ENCODE data around the gene MAML2. TPM values are rescaled to one million over a fixed set of nuclear protein-coding genes. Genes with fewer than 3 reads are reported as not detected.

The MAML2 gene
- total RNA-seq, 1 donor from 2014 or later = 31.5 TPM

DNA sequence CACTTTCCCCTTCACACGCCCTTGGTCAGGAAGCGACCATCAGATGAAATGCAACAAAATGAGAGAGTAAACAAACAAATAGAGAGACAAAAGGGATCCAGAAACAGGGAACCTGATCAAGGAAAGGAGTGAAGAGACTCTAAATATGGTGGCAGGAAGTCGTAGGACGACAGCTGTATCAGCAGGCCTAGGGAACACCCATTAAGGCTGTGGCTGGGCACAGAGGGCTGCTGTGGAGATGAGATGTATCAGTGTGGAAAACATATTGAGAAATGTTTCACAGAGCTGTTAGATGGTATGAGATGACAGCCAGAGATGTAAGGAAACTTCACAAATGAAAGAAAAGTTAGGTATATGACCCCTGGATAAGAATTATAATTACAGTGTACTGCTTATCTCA lies 263.3 kb downstream of the MAML2 start:
- Histone ChIP-seq H3K36me3 (no peaks in the 10 kb centered on the region), H3K4me3 (no peak overlapping the region), H3K27me3 (ENCODE audit: low read depth) (no peaks in the 10 kb centered on the region), H3K4me1 (peaks cover 20% of the 10 kb centered on the region), H3K9me3 (no peaks in the 10 kb centered on the region), H3K27ac (no peak overlapping the region)
- TF ChIP-seq, protein P1, sequence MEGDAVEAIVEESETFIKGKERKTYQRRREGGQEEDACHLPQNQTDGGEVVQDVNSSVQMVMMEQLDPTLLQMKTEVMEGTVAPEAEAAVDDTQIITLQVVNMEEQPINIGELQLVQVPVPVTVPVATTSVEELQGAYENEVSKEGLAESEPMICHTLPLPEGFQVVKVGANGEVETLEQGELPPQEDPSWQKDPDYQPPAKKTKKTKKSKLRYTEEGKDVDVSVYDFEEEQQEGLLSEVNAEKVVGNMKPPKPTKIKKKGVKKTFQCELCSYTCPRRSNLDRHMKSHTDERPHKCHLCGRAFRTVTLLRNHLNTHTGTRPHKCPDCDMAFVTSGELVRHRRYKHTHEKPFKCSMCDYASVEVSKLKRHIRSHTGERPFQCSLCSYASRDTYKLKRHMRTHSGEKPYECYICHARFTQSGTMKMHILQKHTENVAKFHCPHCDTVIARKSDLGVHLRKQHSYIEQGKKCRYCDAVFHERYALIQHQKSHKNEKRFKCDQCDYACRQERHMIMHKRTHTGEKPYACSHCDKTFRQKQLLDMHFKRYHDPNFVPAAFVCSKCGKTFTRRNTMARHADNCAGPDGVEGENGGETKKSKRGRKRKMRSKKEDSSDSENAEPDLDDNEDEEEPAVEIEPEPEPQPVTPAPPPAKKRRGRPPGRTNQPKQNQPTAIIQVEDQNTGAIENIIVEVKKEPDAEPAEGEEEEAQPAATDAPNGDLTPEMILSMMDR (IDR thresholded peaks at IDR 0.05) = no peak
- DNase-seq (no peak), ATAC-seq (no peak)
- intact Hi-C loops (cut with DNase I) = no loop called here

DNA sequence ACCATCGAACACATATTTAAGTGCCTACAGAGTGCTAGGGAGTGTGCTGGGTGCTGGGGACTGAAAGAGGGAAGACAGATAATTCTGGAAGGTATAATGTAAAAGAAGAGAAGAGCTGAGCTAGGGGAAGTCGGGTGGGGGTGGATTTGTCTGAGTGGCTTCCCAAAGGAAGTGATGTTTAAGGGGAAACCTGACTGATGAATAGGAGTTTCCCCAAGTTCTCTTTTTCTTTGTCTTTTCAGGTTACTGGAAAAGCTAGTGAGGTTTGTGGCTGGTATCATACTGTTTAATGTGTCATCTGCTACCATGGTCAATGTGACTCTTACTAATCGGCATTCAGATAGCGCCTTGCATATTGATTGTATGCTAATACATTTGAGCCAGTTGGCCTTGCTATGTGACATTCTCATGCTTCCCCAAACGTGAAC lies 267.4 kb downstream of the MAML2 start:
- no peaks in the 10 kb centered on the region for H3K9me3 ChIP-seq
- no peak overlapping the region for H3K27ac ChIP-seq
- H3K4me1 ChIP-seq = peaks cover 14% of the 10 kb centered on the region
- ATAC-seq (no peak), DNase-seq (no peak)
- TF ChIP-seq, protein P1 (IDR thresholded peaks at IDR 0.05) = no peak
- no peaks in the 10 kb centered on the region for H3K36me3 ChIP-seq
- H3K4me3 ChIP-seq = no peak overlapping the region
- no peaks in the 10 kb centered on the region for H3K27me3 ChIP-seq (ENCODE audit: low read depth)
- intact Hi-C loops (cut with DNase I) = no loop called here

GRCh38 chr11:96074551-96075310 lies 268.3 kb downstream of the MAML2 start:
- H3K27ac ChIP-seq = no peak overlapping the region
- peaks cover 14% of the 10 kb centered on the region for H3K4me1 ChIP-seq
- H3K27me3 ChIP-seq (ENCODE audit: low read depth) = no peaks in the 10 kb centered on the region
- intact Hi-C loops (cut with DNase I) = no loop called here
- H3K36me3 ChIP-seq = no peaks in the 10 kb centered on the region
- H3K4me3 ChIP-seq = no peak overlapping the region
- DNase-seq (no peak), ATAC-seq (no peak)
- no peaks in the 10 kb centered on the region for H3K9me3 ChIP-seq
- TF ChIP-seq, protein P1 (IDR thresholded peaks at IDR 0.05) = no peak

- H3K9me3 ChIP-seq = no peaks in the 10 kb centered on the region
- no peak for DNase-seq
- intact Hi-C loops (cut with DNase I) = no loop called here
- no peaks in the 10 kb centered on the region for H3K36me3 ChIP-seq
- no peaks in the 10 kb centered on the region for H3K27me3 ChIP-seq (ENCODE audit: low read depth)
- H3K4me1 ChIP-seq = peaks cover 14% of the 10 kb centered on the region
- TF ChIP-seq, protein P1 (IDR thresholded peaks at IDR 0.05) = no peak
- H3K27ac ChIP-seq = no peak overlapping the region
- no peak for ATAC-seq
- no peak overlapping the region for H3K4me3 ChIP-seq
Measured at GRCh38 chr11:96073536-96073935, 269.5 kb downstream of the MAML2 start.

DNA sequence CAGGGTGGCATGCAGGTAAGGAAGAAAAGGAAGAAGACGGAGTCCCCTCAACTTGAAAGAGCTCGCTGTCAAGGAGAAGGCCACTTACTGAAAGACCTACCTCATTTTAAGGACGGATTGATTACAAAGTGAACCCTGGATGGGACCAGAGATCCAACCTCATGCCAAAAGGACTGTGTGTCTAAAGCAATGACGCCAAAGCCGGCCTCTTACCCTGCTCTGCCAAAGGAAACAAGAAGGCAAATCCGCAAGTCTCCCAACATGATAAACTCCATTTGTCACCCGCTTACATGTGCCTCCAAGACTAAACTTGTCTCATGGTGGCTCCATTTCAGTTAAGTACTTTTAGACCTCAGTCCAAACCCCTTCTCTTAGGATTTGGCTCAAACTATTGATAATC lies 270.4 kb downstream of the MAML2 start:
- H3K27ac ChIP-seq = no peak overlapping the region
- H3K9me3 ChIP-seq = no peaks in the 10 kb centered on the region
- ATAC-seq (no peak), DNase-seq (no peak)
- no peaks in the 10 kb centered on the region for H3K27me3 ChIP-seq (ENCODE audit: low read depth)
- H3K4me1 ChIP-seq = peaks cover 14% of the 10 kb centered on the region
- TF ChIP-seq, protein P1 (IDR thresholded peaks at IDR 0.05) = no peak
- no peak overlapping the region for H3K4me3 ChIP-seq
- no peaks in the 10 kb centered on the region for H3K36me3 ChIP-seq
- intact Hi-C loops (cut with DNase I) = no loop called here
